Adrenal gland (tissue), 5 donors: Measurements from ENCODE around the gene GNAT1.

Experiments used
- CTCF ChIP-seq, 6 experiments: fragments of 450-650 bp in 4 of 6; fragments of 200-600 bp in 2 of 6; sonication (generic) in 1 of 6; IDR thresholded peaks; 1 replicate in 5 of 6; 2 replicates in 1 of 6; pipeline versions ENCODE4 v1.5.1 to v1.8.0; 2016 to 2021; ENCODE audit warnings: antibody characterized with exemption in 6 of 6, mild to moderate bottlenecking in 2 of 6, moderate library complexity in 1 of 6
- POLR2A ChIP-seq, 2 donors: fragments of 450-650 bp; IDR thresholded peaks; one replicate each; pipeline ENCODE4 v1.6.1; 2017; ENCODE audit warnings: antibody characterized with exemption in 2 of 2, mild to moderate bottlenecking in 2 of 2, moderate library complexity in 1 of 2
- donor health status: DM: no; HTN: no; CAD: no.

- TF ChIP-seq CTCF (IDR thresholded peaks at IDR 0.05) = no peak
- no peak for TF ChIP-seq POLR2A (IDR thresholded peaks at IDR 0.05)
Measured at GRCh38 chr3:50241163-50241562, 49.8 kb downstream of the GNAT1 start.
